C1 segment of cervical spinal cord (tissue), 14 donors: ENCODE data around the gene RPS6KB1.
"Not testable (repeated sequence)": the region's sequence is repeated elsewhere in the genome, so short reads cannot be mapped to it uniquely, and the experiment has no call there.

Experiments used
- DNase-seq, 14 donors: peaks; one replicate each; lab custom pipeline; 2025; lab: John Stamatoyannopoulos, UW

The RPS6KB1 gene

DNA sequence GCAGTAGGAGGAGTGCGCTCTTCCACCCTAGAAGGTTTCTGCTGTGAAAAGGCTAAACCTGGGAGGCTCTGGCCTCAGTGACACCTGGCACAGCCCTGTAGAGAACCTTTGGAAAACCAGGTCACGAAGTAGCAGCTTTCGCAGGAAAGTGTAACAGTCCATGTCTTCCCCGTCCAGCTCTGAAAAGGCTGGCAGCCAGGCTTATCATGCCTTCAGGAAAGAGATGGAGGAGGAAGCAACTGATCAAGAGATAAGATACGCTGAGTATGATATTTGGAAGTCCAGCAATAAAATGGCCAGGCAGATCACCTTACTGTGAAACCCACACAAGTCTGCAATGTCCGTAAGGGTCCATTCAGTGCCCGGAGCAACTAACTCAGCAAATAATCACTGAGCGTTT lies 22.4 kb upstream of the RPS6KB1 start:
- DNase-seq, result no peak

DNA sequence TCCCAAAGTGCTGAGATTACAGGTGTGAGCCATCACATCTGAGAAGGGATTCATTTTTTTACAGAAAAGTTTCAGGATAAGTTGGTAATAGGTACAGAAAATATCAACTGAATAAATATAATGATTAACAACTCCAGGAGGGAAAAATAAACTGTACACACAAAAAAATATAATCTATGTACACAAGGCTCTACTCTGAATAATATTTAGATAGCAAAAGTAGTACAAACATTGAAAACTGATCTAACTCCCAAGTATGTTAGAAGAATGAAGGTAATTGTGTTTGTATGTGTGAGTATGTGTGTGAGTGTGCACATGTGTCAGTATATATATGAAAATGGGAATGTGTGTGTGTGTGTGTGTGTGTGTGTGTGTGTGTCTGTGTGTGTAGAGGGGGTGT lies 20.6 kb upstream of the RPS6KB1 start:
- DNase-seq, result no peak

DNA sequence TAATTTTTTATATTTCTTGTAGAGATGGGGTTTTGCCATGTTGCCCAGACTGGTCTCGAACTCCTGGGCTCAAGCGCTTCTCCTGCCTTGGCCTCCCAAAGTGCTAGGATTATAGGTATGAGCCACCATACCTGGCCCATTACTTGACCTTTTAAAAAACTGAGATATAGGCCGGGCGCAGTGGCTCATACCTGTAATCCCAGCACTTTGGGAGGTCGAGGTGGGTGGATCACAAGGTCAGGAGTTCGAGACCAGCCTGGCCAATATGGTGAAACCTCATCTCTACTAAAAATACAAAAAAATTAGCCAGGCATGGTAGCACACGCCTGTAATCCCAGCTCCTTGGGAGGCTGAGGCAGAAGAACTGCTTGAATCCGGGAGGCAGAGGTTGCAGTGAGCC lies 19.5 kb upstream of the RPS6KB1 start:
- DNase-seq, result not testable (repeated sequence)

DNA sequence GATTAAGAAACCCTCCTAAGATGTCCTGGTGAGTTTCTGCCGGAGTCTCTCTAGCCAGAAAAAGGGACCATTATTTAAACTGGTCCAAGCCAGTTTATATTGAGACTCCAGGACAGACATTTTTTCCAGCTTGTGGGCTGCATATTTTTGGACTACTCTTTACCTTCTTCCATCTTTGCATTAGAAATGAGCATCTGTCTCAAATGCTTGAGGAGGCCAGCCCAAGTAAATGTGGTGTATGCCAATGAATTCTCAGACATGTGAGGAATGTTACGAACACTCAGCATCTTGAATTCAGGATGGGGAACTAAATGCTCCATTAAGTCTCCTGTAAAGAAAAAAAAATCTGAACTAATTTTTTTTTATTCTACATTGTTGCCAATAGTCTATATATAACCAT lies 18.5 kb upstream of the RPS6KB1 start:
- no peak for DNase-seq

DNA sequence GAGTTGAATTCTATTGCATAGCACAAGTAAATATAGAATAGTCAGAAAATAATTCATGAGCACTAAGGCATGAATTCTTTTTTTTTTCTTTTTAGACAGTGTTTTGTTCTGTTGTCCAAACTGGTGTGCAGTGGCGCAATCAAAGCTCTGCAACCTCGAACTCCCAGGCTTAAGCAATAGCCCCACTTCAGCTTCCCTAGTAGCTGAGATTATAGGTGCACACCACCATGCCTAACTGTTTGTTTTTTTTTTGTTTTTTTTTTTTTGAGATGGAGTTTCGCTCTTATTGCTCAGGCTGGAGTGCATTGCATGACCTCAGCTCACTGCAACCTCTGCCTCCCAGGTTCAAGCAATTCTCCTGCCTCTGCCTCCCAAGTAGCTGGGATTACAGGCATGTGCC lies 16.8 kb upstream of the RPS6KB1 start:
- DNase-seq, result no peak

DNA sequence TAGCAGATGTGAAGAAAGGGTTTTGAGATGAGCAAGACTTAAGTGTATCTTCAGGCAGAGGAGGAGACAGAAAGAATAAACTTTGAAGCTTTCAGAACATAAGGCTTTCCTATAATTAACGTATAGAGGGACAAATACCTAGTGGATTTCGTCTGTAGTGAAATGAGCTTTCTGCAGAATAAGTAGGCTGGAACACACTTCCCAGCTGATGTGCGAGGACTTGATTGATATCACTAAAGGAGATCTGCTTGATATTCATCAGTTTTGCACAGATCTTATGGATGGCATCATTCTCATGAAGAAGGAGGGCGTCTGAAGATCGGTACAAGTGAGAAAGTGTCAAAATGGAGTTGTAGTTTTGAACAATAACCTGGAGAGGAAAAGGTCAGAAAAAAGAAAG lies 15.0 kb upstream of the RPS6KB1 start:
- no peak for DNase-seq

DNA sequence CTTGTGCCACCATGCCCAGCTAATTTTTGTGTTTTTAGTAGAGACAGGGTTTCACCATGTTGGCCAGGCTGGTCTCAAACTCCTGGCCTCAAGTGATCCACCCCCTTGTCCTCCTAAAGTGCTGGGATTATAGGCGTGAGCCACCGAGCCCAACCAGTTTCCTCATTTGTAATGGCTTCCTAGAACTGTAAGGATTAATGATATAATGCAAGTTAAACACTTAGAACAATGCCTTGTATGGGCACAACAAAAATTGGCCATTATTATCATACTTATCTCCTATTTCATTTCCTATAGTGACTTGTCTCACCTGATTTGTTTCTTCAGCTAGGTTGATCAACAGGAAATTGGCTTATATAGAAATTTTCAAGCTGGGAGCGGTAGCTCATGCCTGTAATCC lies 14.3 kb upstream of the RPS6KB1 start:
- DNase-seq, result no peak

DNA sequence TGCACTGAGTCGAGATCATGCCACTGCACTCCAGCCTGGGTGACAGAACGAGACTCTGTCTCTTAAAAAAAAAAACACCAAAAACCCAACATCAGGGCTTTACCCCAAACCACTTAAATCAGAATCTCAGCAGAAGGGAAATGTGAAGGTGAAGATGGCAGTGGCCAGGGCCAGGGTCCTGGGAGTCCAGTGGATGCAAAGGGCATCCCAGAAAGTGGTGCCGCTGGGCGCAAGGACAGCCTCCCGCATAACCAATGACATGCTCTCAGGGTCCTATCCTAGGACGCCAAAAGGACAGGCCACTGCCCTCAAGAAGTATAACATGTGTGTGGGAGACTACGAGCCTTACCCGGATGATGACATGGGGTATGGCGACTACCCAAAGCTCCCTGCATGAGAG lies 8.1 kb upstream of the RPS6KB1 start:
- no peak for DNase-seq

DNA sequence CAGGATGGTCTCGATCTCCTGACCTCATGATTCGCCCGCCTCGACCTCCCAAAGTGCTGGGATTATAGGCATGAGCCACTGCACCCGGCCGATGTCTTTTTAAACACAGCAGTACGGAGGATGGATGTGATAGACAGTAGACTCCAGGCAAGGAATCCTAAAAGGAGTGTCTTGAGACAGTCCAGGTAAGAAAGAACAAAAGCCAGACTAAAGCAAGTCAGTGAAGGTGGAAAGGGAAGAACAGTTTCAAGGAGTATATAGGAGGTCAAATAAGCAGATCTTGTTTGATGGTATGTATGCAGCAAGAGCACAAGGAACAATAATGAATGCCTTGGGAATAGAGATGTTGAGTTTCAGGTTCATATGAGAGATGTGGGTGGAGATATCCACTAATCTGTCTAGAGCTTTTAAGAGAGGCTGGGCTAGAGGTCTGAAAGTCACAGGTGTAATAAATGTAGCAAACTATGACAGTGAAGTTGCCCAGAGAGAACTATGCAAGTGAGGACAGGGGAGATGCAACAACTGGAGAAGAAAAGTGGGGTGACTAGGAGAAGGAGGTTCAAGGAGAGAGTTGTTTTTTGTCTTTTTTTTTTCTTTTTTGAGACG lies 4.7 kb upstream of the RPS6KB1 start:
- no peak for DNase-seq

DNA sequence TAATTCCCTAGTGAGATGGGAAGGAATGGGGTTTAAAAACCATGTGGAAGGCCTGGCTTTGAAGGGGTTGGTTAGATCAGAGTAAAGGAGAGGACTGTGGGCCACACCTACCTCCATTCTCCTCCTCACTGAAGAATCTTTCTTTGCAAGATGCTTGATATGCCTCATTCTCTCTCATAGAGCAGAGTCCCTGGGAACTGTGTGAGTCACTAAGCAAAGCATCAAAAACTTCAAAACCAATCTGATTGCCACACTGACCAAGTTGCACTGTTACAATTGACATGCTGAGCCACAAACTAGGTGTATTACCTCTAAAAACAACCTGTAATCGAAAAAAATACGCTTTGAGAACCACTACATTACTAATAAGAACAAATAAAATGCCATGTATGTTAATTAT lies 2.2 kb upstream of the RPS6KB1 start:
- DNase-seq, result no peak

DNA sequence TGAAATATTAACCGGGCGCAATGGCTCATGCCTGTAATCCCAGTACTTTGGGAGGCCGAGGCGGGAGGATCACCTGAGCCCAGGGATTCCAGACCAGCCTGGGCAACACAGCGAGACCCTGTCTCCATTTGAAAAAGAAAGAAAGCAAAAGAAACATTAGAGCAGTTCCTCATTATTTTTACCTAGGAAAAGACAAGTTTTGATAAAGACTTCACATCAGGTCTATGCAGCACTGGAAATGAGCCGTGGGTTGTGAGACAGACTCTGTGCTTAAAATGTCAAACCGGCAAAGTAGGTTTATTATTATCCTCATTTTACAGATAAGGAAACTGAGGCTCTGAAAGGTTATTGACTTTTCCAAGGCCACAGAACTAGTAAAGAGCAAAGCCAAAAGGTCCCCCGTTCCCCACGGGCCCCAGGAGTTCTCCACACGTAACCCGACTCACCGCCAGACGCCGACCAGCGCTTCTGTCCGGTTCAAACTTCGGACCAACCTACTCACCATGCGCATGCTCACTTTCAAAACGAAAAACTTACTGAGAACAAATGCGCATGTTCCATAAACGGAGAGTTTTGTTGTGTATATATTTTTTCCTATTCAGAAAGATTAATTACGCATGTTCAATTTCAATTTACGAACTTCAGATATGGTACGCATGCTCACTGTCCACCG lies 534 bp upstream of the RPS6KB1 start:
- peak in 5 of 14 donors; percentile 11 to 69 (median 13) for DNase-seq

DNA sequence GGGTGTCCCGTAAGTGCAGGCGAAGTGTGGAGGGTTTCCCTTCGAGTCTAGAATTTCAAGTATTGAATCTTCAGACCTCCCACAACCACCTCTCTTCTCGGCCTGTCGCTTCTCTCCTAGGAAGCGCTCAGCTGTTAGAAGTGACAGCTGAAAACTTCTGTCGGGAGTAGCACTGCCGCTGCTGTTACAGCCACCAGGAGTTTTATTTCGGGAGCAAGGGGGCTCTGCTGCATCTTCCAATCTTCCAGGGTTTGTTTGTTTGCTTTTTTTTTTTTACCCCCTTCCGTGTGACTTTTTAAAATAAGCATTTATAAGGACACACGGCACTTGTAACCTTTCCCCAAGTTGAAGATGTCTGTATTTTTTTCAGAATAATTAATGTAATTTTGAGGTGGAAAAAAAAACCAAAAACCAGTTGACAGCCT lies 767 bp downstream of the RPS6KB1 start:
- peak in 3 of 14 donors; percentile 25 to 44 (median 38) for DNase-seq

DNA sequence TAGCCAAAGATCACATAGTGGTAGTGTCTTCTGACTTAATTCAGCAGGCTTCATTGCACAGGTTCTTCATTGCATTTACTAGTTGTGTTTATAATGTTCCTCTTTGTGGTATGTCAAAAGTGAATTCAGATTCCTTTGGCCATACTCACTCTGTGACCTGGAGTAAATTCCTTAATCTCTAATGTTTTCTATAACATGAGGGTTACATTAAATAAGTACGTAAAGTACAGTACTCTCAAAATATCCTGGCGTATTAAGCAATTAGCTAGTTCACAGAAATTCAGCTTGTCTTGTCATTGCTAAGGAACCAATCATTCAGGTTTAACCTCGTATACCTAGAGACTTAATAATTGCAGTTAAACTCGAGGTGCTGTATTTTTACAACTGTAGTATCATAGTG lies 4.2 kb downstream of the RPS6KB1 start:
- DNase-seq, result no peak

DNA sequence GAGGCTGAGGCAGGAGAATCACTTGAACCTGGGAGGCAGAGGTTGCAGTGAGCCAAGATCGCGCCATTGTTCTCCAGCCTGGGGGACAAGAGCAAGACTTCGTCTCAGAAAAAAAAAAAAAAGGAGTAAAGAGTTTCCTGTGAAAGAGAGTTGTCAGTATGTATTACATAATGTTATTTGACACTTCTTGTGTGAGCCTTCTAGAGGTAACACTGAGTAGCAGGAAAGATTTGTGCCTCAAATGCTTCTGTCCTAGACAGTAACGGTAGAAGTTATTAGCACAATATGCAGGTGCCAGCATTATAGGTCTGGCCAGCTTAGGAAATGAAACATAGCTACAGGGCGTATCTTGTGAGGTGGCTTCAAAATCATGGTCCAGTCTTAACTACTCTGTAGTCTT lies 6.2 kb downstream of the RPS6KB1 start:
- no peak for DNase-seq

DNA sequence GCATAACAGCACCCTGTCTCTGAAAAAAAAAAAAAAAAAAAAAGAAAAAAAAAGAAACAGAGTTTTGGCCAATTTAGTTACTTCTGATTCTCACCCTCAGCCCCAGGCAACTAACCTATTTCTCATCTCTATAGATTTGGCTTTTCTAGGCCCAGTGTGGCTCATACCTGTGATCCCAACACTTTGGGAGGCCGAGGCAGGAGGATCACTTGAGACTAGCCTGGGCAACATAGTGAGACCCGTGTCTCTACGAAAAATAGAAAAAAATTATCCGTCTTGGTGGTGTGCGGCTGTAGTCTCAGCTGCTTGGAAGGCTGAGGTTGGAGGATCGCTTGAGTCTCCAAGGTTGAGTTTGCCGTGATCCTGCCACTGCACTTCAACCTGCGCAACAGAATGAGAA lies 8.7 kb downstream of the RPS6KB1 start:
- DNase-seq, result no peak

DNA sequence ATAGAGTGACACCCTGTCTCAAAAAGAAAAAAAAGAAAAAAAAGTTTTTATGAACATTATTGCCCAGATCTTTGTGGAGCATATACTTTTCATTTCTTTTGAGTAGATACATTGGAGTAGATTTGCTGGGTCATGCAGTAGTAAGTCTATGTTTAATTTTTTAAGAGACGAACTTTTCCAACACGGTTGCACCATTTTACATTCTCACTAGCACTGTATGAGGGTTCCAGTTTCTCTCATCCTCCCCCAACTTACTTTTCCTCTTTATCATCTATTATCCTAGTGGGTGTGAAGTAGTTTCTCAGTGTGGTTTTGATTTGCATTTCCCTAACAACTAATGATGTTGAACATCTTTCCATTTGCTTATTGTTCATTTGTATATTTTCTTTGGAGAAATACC lies 10.5 kb downstream of the RPS6KB1 start:
- DNase-seq, result no peak

DNA sequence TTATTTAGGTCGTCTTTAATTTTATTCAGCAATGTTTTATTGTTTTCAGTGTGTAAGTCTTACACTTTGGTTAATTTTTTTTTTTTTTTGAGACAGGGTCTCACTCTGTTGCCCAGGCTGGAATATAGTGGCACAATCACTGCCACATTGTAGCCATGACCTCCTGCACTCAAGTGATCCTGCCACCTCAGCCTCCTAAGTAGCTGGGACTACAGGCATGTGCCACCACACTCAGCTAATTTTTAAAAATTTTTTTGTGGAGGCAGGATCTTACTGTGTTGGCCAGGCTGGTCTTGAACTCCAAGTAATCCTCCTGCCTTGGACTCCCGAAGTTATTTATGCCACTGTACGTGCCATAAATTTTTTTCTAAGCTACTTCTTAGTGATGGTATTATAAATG lies 14.5 kb downstream of the RPS6KB1 start:
- no peak for DNase-seq

DNA sequence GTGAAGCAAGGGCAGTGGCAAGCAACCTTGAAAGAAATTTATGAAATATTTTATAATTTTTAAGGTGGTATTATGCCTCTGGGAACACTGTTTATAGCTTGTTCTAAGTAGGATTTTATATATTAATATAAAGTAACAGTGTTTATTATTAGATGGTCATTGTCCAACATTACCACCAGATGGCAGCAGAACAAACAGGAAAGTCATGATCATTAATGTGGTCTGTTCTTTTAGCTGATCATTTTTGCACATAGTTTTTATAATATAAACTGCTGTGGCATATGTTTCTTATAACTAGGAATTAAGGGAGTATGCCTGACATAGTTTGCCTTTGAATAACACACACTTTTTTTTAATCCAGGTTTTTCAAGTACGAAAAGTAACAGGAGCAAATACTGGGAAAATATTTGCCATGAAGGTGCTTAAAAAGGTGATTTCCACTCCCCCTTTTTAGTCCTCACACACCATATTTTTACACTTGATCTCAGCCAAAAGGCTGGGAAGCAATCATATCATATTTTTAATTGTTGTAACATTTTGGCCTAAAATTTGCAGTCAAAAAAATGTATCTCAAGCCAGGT lies 21.4 kb downstream of the RPS6KB1 start:
- no peak for DNase-seq

DNA sequence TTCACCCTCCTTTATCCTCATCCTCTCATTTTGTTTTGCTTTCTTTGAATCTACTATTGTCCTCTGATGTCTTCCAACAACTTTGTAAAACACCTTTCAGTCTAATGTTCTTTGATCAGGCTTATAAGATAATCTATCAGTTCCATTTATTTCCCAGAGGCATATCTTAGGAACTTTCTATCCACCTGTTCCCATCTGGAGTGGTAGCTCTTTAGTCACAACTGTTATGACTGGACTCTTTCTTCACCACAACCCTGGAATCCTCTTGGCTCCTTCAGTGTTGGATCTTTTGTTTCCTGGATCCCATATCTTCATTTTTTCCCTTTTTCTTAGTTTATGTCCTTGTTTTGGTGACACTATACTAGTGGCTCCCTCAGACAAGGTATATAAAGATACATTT lies 23.5 kb downstream of the RPS6KB1 start:
- DNase-seq, result no peak

DNA sequence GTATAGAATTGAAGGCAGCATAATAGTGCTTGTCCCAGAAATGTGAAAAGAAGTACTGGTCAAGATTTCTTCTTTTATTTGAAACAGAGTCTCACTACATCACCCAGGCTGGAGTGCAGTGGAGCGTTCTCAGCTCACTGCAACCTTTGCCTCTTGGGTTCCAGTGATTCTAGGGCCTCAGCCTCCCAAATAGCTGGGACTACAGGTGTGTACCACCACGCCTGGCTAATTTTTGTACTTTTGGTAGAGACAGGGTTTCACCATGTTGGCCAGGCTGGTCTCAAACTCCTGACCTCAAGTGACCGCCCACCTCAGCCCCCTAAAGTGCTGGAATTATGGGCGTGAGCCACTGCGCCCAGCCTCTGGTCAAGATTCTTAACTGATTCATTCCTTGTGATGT lies 27.7 kb downstream of the RPS6KB1 start:
- DNase-seq, result not testable (repeated sequence)

DNA sequence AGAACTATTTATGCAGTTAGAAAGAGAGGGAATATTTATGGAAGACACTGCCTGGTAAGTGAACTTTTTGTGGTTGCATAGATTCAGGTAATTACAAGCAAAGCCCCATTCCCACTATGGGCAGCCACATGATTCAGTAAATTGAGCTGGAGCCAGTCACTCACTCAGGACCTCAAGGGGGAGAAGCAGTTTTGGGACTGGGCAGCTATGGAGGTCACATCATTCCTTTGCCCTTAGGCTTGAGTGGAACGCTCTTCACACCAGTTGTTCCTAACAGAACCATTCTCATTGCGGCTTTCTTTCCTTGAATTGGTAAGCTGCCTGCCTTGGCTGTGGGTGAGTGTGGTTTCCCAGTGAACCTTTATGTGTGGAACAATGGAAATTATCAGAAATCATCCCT lies 37.2 kb downstream of the RPS6KB1 start:
- not testable (repeated sequence) for DNase-seq

DNA sequence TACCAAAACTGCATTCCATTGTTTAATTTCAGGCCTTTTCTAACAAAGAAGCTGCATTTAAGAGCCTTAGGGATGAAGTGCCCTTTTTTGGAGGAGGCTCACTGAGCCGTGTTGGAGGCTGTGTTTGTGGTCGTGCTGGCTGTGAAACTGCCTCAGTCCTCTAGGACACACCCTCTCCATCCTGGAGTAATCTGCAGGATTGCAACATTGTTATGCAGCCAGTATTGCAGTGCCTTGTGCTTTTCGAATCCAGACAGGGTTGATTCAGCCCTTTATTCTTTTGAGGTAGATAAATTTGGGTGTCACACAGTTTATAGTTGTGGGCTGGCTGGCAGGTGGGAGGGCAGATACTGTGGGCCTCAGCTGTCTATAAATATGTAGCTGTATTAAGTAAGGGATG lies 37.8 kb downstream of the RPS6KB1 start:
- not testable (repeated sequence) for DNase-seq

DNA sequence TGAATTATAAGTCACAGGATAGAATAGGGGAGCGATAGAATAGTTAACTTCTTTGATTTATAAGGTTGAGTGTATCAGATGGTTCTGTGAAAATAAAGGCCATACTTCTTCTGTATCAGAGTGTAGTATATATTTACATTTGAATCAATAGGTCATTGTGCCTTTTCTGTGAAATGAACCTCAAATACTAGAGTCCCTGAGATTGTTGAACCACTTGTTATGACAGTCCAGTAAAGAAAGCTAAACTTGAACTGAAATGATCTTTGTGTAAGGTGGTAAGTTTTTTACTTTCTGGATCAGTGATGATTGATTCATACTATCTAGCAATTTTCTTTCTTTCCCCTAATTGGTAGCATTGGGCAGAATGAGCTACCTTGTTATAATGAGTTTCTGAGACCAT lies 40.4 kb downstream of the RPS6KB1 start:
- DNase-seq, result not testable (repeated sequence)
